NCI-H2171 treated with DMSO at 0.1 percent for 48 hours (cell line): ENCODE results near the gene HPSE.

Experiments
- DNase-seq: peaks from one replicate; lab custom pipeline; 2025; lab: John Stamatoyannopoulos, UW

The HPSE gene

DNA sequence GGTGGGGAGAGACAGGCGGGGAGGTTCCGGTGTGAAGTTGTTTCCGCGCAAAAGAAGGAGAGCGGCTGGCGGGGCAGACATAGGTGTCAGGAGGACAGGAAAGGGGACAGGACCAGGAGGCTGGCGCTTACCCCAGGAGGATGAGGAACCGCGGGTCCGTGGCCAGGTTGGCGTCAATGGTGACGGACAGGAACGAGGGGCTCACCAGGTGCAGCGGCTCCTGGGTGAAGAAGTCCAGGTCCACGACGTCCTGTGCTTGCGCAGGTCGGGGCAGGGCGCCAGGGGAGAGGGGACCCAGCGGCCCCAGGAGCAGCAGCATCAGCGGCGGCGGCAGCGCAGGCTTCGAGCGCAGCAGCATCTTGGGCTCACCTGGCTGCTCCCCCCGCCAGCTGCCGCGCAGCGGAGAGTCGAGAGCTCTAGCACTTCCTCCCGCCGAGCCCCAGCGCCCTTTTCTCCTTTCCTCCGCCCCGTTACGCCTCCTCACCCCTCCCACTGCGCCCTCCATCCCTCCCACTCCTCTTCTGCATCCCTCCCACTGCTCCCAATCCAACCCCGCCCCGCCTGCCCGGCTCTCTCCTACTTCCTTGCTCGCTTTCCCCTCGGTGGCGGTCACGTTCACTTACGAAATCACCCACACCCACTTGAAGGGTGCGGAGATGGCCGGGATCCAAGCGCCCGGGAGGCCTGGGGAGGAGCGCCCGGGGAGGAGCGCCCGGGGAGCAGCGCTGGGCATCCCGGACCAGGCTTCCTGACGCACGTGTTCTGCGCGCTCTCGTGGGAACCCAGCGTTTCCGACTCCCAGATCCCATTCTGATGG, at the start of gene HPSE:
Gene HPSE, minus strand, starts transcription at position 424 of the 817 bp plus-strand sequence. Its CDS starts 66 bp downstream, at position 358.
- peak; percentile 80 for DNase-seq

DNA sequence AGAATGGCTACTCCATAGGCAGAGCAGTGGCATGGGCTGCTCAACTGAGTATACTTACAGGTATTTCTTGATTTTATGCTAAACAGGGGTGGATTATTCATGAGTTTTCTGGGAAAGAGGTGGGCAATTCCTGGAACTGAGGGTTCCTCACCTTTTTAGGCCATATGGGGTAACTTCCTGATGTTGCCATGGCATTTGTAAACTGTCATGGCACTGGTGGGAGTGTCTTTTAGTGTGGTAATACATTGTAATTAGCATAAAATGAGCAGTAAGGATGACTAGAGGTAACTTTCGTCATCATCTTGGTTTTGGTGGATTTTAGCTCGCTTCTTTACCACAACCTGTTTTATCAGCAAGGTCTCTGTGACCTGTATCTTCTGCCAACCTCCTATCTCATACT, 48.2 kb upstream of the HPSE start:
- no peak for DNase-seq

DNA sequence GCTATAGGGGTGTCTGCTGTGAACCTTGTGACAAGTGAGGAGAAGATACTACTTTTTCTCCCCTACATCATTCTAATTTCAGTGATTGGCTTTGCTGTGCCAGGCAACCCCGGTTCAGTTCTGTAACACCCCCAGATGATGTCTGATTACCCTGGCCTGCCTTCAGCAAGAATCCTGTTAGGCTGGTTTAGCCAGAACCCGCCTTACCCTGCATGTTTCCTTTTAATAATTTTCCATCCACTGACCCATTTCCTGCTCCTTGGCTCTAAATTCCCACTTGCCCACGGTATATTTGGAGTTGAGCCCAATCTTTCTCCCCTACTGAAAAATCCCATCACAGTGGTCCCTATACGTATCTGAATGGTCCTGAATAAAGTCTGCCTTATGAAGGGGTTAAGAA, 46.5 kb upstream of the HPSE start:
- DNase-seq, result no peak

DNA sequence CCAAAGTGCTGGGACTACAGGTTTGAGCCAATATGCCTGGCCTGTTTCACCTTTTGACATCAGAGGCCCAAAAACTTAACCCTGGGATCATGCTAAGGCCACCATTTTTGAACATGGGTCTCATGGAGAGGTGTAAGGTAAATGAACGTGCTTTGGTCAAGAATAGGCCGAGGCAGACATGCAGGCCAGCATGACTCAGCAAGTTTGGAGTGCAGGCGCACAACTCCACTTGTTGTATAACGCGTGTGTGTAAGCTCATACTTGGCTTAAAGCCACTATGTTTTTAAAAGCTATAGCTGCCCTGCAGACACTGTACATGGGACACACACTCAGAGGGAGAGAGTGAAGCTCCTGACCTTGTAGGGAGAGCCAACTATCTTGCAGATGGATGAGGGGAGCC, 43.8 kb upstream of the HPSE start:
- DNase-seq, result no peak

DNA sequence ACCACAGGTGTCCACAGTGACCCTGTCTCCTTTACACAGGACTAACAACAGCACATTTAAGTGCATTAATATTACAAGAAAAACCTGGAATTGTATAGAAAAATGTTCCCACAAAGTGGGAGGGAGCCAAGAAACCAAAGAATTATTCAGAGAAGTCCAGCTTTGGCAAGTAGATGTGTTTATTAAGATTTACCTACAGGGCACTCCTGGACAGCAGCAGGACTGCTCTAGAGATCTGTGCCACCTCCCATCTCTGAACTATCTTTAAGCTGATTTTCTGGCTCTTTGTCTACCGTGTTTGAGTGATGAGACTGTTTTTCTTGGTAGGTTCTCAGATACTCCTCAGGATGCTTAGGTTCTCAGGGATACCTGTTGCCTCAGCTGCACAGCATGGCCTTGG, 38.3 kb upstream of the HPSE start:
- no peak for DNase-seq

DNA sequence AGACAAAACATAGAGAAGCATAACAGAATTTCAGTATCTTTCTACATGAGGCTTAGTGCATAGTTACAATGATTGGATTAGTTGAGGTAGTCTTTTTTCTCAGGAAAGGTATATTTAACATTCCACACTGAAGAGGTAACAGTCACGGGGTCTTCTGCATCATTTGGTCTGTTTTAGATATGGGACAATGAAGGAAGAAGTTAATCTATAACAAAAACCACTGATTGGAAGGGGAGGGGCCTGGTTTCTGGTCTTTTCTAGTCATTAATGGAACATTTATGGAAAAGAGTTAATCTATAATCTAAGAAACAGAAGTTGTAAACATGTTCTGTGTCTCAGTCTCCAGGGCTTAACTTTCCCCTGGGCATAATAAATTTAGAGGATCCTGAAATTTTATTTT, 37.3 kb upstream of the HPSE start:
- DNase-seq, result no peak

DNA sequence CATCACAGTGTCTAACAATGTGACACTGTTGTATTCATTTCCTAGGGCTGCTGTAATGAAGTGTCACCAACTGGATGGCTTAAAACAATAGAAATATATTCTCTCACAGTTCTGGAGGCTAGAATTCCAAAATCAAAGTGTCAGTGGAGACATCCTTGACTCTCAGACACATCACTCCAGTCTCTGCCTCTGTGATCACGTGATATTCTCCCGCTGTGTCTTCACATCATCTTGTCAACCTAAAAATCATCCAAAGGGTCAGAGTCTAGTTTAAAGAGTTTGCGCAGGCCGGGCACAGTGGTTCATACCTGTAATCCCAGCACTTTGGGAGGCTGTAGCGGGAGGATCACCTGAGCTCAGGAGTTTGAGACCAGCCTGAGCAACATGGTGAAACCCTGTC, 36.6 kb upstream of the HPSE start:
- DNase-seq, result no peak

DNA sequence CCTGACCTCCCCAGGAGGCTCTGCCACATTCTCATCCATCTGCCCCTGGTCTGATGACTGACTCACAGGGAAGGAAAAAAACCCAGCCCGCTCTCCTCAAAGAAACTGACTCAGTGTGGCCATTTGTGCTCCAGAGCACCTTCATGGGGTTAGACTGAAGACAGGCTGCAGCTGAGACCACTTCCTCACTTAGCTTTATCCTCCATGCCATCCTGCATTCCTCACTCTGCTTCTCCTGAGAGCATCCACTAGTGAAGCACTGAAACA, 35.9 kb upstream of the HPSE start:
- DNase-seq, result no peak

DNA sequence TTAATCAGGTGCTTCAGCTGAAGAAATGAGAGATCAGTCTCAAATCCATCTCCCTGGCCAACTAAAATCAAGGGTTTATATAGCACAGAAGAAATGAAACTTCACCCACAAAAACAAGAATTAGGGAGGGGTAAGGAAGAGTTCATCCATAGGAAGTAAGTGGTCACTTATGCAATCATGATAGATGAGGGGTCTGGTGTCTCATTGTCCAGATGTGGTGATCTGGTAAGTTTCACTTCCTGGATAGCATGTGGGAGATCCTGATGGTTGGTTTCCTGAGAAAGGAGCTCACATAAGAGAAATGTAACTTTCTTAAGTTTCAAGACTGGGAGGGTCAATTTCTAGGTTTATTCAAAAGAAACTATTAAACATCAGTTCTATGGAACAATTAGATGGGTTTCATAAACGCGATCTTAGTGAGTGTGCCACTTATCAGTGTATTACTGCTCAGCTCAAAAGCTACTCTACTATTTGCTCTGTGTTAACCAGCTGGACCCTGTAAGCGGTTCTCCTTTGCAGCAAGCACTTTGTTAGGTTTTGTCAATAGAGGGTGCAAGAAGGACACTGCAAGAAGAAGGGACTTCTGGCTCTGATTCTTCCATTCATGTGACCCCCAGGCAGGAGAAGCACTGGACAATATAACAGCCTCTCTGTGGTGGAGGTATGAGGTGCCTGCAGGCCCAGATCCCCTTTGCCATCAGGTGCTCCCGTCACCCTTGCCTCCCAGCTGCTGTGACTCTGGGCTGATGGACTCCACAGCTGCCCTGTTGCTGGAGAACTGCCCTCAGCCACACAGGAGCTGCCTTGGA, 35.4 kb upstream of the HPSE start:
- no peak for DNase-seq

DNA sequence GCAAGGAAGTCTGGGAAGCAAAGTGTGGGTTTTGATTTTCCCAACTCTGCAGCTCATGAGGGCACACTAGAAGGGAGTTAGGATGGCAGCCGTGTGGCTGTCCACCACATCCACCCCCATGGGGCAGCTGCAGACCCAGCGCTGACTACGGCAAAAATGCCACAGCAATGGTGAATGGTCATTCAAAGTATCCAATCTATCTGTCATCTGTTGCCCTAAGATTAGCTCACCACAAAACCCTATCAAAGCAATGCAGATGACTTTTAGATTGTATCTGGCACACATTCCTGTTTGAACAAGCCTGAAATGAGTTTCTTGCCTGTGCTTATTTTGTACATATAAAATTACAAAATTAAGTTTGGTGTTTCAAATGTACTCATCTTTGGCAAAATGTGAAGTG, 29.7 kb upstream of the HPSE start:
- no peak for DNase-seq

DNA sequence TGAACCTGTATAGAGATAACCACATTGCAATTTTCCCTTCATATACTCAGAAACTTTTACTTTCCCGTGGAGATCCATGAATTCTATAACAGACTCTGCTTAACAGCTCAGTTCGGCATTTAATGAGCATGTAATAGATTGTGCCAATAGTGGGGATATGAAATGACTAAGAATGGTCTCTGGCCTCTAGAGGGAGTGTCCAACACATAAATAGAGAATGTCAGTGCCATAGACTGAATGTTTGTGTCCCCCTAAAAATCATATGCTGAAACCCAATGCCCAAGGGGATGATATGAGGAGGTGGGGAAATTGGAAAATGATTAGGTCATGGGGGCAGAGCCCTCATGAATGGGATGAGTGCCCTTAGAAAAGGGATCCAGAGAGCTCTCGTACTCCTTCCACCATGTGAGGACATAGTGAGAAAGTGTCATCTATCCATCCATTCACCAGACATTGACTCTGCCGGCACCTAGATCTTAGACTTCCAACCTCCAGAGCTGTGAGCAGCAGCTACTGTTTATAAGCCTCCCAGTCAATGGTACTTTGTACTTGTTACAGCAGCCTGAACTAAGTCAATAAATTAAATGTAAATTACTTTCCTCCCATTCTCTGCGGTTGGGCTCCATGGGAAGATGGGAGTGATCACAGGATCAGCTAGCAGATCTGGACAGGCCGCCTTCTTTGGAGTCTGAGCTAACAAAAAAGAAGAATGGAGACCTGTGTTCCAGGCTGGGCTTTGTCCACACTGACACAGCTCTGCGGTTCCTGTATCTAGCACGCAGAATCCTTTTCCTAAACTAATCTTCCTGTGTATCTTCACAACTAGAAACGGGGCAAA, 28.1 kb upstream of the HPSE start:
- no peak for DNase-seq

DNA sequence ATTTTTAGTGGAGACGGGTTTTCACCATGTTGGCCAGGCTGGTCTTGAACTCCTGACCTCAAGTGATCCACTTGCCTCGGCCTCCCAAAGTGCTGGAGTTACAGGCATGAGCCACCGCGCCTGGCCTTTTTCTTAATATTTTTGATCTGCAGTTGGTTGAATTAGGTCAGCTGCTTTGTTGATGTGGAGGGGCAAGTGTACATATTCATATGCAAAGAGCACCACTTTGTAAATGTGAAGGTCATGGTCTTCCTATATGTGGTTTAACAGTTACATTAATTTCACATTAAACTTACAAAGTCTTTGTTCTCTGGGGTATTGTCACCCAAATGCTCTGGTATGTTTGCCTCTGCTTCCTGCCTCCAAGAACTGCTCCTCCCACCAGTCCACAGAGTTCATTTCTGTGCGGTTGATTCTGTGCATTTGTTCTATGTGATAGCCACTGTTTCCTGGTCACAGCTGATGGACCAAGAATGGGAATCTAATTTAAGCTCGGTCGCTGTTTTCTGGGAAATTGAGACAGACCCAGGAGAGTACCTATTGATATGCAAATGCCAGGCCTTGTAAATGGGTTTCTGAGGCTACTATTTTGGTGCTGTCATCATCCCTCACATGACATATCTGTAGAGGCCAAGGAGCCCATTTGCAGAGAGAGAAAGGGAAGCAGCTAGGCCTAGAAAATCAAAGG, 26.9 kb upstream of the HPSE start:
- DNase-seq, result no peak

DNA sequence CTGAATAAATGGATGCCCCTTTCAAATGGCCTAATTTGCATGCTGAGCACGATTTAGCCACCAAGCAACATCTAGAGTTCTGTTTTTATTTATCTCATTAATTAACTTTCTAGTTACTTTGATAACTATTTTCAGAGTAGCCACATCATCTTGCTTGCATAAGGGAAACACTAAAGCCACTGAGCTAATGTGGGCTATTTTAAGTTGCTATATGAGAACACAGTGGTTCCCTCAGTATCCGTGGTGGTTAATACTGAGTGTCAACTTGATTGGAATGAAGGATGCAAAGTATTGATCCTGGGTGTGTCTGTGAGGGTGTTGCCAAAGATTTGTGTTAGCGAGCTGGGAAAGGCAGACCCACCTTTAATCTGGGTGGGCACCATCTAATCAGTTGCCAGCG, 25.4 kb upstream of the HPSE start:
- no peak for DNase-seq

DNA sequence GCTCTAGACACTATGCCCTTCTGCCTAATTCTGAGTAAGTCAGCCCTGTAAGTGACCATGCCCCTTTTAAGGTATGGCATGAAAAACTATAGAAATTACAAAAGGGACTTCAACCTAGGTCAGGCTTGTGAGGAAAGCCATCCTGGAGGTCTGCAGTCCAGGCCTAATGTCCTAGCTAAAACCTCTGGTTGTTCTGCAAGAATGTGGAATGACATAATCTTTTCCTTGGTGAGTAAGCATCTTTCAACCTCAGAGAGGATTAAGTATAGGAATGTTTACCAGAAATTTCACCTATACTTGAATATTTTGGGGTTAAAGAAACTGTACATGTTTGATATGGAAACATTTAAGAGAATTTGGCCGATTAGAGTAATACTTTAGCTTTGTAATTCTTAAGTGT, 23.8 kb upstream of the HPSE start:
- no peak for DNase-seq

DNA sequence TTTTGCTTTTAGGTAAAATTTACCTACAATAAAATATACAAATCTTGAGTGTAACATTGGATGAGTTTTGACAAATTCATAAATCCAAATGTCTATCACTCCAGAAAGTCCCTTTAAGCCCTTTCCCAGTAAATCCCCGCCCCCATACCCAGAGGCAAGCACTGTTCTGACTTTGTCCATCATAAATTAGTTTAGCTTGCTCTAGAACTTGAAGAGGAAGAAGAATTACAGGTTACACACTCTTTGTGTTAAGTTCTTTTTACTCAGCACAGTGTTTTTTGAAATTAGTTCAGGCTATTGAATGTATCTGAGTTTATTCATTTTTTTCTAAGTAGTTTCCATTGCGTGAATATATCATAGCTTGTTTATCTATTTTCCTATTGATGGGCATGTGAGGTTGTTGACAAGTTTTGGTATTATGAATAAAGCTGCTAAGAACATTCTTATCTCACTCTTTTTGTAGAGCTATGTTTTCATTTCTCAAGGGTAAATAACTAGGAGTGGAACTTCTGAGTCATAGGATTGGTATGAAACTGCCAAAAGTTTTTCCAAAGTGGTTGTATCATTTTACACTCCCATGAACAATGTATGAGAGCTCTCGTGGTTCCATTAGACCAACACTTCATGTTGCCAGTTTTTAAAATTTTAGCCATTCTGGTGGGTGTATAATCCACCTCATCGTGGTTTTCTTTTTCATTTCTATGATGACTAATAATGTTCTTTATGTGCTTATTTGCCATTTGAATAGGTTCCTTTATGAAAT, 22.4 kb upstream of the HPSE start:
- DNase-seq, result no peak

DNA sequence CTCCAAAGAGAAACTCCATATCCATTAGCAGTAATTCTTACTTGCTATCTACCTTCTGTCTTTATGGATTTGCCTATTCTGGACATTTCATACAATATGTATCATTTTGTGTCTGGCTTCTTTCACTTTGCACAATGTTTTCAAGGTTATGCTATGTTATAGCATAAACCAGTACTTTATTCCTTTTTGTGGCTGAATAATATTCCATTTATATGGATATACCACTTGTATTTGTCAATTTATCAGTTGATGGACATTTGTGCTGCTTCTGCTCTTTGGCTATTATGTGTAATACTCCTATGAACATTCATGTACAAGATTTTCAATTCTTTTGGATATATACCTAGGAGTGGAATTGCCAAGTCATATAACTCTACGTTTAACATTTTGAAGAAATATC, 18.9 kb upstream of the HPSE start:
- DNase-seq, result no peak

DNA sequence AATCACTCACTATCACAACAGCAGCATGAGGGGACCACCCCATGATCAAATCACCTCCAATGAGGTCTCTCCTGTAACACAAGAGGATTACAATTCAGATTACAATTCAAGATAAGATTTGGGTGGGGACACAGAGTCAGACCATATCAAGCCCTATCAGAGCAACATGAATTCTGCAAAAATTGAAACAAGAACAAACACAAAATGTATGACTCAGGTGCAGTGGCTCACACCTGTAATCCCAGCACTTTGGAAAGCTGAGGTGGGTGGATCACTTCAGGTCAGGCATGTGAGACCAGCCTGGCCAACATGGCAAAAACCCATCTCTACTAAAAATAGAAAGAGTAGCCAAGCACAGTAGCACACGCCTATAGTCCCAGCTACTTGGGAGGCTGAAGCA, 13.4 kb upstream of the HPSE start:
- DNase-seq, result no peak

DNA sequence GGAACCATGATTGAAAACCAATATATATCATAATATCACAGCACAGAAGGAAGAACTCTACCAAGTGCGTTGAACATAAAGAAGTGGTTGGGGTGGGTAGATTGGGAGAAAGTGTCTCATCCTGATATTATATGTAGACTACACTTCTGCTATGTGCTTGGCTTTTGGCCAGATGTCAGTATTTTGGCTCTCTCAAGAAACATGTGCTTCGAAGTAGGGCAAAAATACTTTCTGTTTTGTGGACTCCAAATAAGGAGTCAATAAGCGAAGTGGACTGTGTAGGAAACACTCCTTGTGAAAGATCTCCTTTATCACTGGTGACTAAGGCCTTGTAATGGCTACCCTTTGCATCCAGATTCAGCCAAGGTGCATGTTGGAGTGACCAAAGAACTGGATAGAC, 7.8 kb upstream of the HPSE start:
- no peak for DNase-seq

DNA sequence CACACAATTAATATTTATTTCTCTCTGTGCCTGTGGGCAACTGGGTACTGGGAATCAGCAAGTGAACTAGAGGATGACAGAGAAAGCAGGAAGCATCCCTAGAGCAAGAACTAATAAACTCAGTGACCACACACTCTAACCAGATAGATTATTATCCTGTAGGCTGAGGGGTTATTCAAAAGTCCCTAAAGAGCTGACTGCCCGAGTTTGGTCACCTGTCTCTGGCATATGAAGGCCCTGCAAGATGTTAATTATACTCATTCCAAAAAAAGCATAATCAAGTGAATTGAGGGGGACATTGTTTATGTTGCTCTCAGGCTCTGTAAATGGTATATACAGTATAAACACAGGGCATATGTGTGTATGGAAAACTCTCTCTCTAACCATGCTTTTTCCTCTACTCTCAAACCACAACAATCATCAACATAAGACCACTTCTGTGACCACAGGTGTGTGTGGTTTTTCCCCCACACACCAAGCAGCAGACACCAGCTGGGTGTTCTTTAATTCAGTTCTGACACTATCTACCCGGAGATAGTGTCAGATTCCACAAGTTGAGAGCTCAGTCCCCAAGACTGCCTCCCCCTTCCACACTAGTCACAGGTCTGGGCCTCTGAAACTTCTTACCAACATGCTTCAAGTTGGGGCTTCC, 6.2 kb upstream of the HPSE start:
- no peak for DNase-seq

DNA sequence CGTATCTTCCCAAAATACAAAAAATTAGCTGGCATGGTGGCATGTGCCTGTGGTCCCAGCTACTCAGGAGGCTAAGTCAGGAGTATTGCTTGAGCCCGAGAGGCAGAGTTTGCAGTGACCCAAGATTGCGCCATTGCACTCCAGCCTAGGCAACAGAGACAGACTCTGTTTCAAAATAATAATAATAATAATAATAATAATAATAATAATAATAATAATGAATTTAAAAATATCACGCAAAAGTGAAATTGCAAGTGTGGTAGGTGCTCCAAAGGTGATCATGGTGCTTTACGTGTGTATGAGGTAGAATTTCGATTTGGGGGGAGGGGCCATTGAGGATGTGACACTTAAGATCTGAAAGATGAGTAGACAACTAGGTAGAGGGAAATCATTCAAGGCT, 4.9 kb upstream of the HPSE start:
- DNase-seq, result no peak

DNA sequence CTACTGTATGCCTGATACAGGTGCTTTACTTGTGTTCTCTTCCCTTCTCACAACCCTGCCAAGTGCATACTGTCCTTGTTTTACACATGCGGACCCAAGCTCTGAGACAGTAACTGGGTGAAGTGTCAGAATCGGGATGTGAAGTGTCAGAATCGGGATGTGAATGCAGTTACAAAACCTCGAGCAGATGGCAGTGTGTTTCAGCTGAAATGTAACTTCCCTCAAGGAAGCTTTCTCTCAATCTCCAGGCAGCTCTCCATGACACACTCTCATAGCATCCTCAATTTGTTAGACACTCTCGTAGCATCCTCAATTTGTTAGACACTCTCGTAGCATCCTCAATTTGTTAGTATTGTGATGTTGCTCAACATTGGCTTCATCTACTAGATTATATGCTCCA, 1.1 kb upstream of the HPSE start:
- peak; percentile 23 for DNase-seq
